Loucy (cell line): Measurements from ENCODE around the gene TFEB.

Experiments used
- EZH2phosphoT487 ChIP-seq: fragments of 200-600 bp; IDR thresholded peaks from 2 replicates; pipeline ENCODE4 v1.6.1; 2018; ENCODE audit warnings: antibody characterized with exemption, mild to moderate bottlenecking, moderate library complexity, borderline replicate concordance
- TF ChIP-seq, protein P1 (sequence below): fragments of 200-600 bp; sonication (generic); conservative IDR thresholded peaks from 2 replicates; pipeline ENCODE4 v1.5.1; 2014; ENCODE audit warnings: mild to moderate bottlenecking, antibody characterized with exemption, low read length

- TF ChIP-seq, protein P1, sequence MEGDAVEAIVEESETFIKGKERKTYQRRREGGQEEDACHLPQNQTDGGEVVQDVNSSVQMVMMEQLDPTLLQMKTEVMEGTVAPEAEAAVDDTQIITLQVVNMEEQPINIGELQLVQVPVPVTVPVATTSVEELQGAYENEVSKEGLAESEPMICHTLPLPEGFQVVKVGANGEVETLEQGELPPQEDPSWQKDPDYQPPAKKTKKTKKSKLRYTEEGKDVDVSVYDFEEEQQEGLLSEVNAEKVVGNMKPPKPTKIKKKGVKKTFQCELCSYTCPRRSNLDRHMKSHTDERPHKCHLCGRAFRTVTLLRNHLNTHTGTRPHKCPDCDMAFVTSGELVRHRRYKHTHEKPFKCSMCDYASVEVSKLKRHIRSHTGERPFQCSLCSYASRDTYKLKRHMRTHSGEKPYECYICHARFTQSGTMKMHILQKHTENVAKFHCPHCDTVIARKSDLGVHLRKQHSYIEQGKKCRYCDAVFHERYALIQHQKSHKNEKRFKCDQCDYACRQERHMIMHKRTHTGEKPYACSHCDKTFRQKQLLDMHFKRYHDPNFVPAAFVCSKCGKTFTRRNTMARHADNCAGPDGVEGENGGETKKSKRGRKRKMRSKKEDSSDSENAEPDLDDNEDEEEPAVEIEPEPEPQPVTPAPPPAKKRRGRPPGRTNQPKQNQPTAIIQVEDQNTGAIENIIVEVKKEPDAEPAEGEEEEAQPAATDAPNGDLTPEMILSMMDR: no peak
- no peak for TF ChIP-seq EZH2phosphoT487
Observed at GRCh38 chr6:41673704-41674000, 61.8 kb downstream of the TFEB start.
